Measurements from ENCODE around the gene WDR81. TPM values are rescaled to one million over a fixed set of nuclear protein-coding genes. Genes with fewer than 3 reads are reported as not detected.

Gene WDR81
- total RNA-seq, 3 donors from 2014 or later = 17.3 to 27.3 (median 22.4) TPM

DNA sequence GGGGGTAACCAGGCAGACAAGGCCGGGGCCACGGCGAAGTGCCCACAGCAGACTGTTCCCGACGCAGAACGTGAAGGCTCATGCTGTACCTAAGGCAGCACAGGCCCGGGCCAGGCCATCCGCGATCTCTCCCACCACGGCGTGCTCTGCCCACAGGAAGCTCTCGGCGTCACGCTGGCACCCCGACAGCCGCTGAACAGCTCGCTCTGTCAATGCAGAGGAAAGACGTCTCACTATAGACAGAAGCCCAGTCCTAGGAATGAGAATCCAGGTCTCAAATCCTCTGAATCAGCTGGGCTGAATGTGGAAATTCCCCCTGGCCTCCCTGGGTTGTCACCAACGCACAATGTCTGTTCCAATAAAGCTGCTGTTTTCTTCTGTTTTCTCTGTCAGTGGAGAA lies 58.8 kb downstream of the WDR81 start:
- H3K36me3 ChIP-seq (ENCODE audit: low read depth) = no peaks in the 10 kb centered on the region
- H3K9me3 ChIP-seq = no peaks in the 10 kb centered on the region
- DNase-seq (peak in 1 of 3 donors; percentile 72), ATAC-seq (no peak)
- TF ChIP-seq CTCF (IDR thresholded peaks at IDR 0.05) = no peak
- intact Hi-C loops (cut with DNase I, micrococcal nuclease) = loop anchor here in 1 of 2 donors (5.0 kb wide), 1 partner anchor 61 kb away; the partner anchor contains the start of gene WDR81
- H3K4me1 ChIP-seq (ENCODE audit: low read depth) = peaks cover 21% of the 10 kb centered on the region
- no peak overlapping the region for H3K4me3 ChIP-seq

DNA sequence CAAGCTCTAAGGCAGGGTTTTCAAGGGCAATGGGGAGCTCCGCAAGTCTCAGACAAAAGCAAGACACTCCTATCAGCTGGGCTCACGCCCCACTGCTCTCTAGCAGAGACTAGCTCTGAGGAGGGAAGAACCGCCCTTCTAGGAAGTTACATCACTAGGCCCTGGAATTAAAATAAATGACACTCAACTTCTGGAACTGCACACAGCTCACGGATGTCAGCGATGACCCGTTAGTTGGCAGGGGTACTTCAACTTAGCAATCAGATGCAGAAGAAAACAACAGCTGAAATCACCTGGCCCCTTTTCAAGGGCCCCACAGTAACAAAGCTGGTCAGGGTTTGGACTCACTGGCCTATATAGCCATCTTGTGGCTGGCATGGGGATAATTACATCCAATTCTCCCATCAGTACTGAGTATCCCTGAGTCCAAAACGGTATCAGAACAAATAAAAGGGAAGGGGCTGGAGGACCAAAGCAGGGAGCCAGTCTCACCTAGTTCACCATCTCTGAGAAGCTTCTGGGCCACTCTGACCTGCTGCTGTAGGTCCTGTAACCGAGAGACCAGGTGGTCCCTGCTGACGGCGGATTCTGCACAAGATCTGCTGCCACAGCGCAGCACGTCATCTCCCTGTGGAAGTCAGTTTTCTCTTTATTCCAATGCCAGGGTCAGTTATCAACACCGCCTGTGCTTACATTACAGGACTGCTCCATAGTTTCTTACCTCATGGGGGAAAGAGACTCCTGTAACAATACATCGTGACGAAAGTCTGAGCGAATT lies 59.5 kb downstream of the WDR81 start:
- intact Hi-C loops (cut with DNase I, micrococcal nuclease) = loop anchor here in 1 of 2 donors (5.0 kb wide), 1 partner anchor 62 kb away; the partner anchor contains the start of gene WDR81
- DNase-seq = peak in 2 of 3 donors; percentile 68 to 74
- Histone ChIP-seq H3K4me1 (ENCODE audit: low read depth) (peaks cover 21% of the 10 kb centered on the region), H3K36me3 (ENCODE audit: low read depth) (no peaks in the 10 kb centered on the region), H3K9me3 (no peaks in the 10 kb centered on the region), H3K4me3 (no peak overlapping the region)
- TF ChIP-seq CTCF (IDR thresholded peaks at IDR 0.05) = peak; percentile 28
- ATAC-seq = peak; percentile 40

- ATAC-seq = no peak
- peaks cover 13% of the 10 kb centered on the region for H3K4me1 ChIP-seq (ENCODE audit: low read depth)
- intact Hi-C loops (cut with DNase I, micrococcal nuclease) = no loop called here
These were observed 61.4 kb downstream of the WDR81 start for GRCh38 chr17:1785930-1786329.

GRCh38 chr17:1786708-1787107 lies 62.2 kb downstream of the WDR81 start:
- DNase-seq = no peak
- no peak overlapping the region for H3K4me3 ChIP-seq
- intact Hi-C loops (cut with DNase I, micrococcal nuclease) = no loop called here
- H3K4me1 ChIP-seq (ENCODE audit: low read depth) = peaks cover 13% of the 10 kb centered on the region
- H3K36me3 ChIP-seq (ENCODE audit: low read depth) = no peaks in the 10 kb centered on the region
- no peak for ATAC-seq
- H3K9me3 ChIP-seq = no peaks in the 10 kb centered on the region
- TF ChIP-seq CTCF (IDR thresholded peaks at IDR 0.05) = no peak

More at GRCh38 chr17:1785930-1786329, 61.4 kb downstream of the WDR81 start:
- Histone ChIP-seq H3K4me3 (no peak overlapping the region), H3K9me3 (no peaks in the 10 kb centered on the region), H3K36me3 (ENCODE audit: low read depth) (no peaks in the 10 kb centered on the region)
- TF ChIP-seq CTCF (IDR thresholded peaks at IDR 0.05) = no peak
- DNase-seq = no peak

GRCh38 chr17:1787301-1787902 lies 62.9 kb downstream of the WDR81 start:
- intact Hi-C loops (cut with DNase I, micrococcal nuclease) = no loop called here
- Histone ChIP-seq H3K4me1 (ENCODE audit: low read depth) (peaks cover 13% of the 10 kb centered on the region), H3K9me3 (no peaks in the 10 kb centered on the region), H3K36me3 (ENCODE audit: low read depth) (no peaks in the 10 kb centered on the region), H3K4me3 (no peak overlapping the region)
- DNase-seq = peak; percentile 63 to 78 (median 64)
- ATAC-seq = peak; percentile 95
- TF ChIP-seq CTCF (IDR thresholded peaks at IDR 0.05) = no peak

Other genes starting within 250 kb of the WDR81 start
- 100 to 1,000 TPM; 249 to 344 (median 276) TPM for gene MYO1C, start 232.0 kb upstream of the WDR81 start, total RNA-seq
- gene INPP5K, start 208.1 kb upstream of the WDR81 start, total RNA-seq = 10 to 100 TPM; 43.7 to 49.9 (median 47.6) TPM
- gene PITPNA, start 161.9 kb upstream of the WDR81 start, total RNA-seq = 10 to 100 TPM; 63.3 to 90.8 (median 81.6) TPM
- gene SLC43A2, start 95.9 kb upstream of the WDR81 start, total RNA-seq = 10 to 100 TPM; 12.7 to 30.8 (median 23.7) TPM
- gene SCARF1, start 79.0 kb upstream of the WDR81 start, total RNA-seq = 10 to 100 TPM; 13.1 to 17.8 (median 14.8) TPM
- 10 to 100 TPM; 33.3 to 71.6 (median 41.0) TPM for gene RILP, start 74.8 kb upstream of the WDR81 start, total RNA-seq
- gene PRPF8, start 39.8 kb upstream of the WDR81 start, total RNA-seq = 100 to 1,000 TPM; 214 to 238 (median 222) TPM
- gene TLCD2, start 14.3 kb upstream of the WDR81 start, total RNA-seq = 10 to 100 TPM; 29.0 to 45.6 (median 37.6) TPM
- gene SERPINF2, start 18.2 kb downstream of the WDR81 start, total RNA-seq = 1 to 10 TPM in 2 of 3 donors, under 1 TPM in 1; 0.78 to 8.2 (median 2.9) TPM
- gene SERPINF1, start 37.4 kb downstream of the WDR81 start, total RNA-seq = 100 to 1,000 TPM in 1 of 3 donors, 10 to 100 TPM in 2; 16.9 to 111 (median 76.9) TPM
- 10 to 100 TPM in 2 of 3 donors, 1 to 10 TPM in 1; 9.8 to 19.4 (median 10.7) TPM for gene SMYD4, start 105.2 kb downstream of the WDR81 start, total RNA-seq
- 10 to 100 TPM; 52.3 to 77.4 (median 75.5) TPM for gene RPA1, start 105.3 kb downstream of the WDR81 start, total RNA-seq